Adrenal gland (tissue), 5 donors: ENCODE results near the gene CNTN2.

ENCODE experiments used
- CTCF ChIP-seq, 6 experiments: fragments of 450-650 bp in 4 of 6; fragments of 200-600 bp in 2 of 6; sonication (generic) in 1 of 6; IDR thresholded peaks; 1 replicate in 5 of 6; 2 replicates in 1 of 6; pipeline versions ENCODE4 v1.5.1 to v1.8.0; 2016 to 2021; ENCODE audit warnings: antibody characterized with exemption in 6 of 6, mild to moderate bottlenecking in 2 of 6, moderate library complexity in 1 of 6
- POLR2A ChIP-seq, 2 donors: fragments of 450-650 bp; IDR thresholded peaks; one replicate each; pipeline ENCODE4 v1.6.1; 2017; ENCODE audit warnings: antibody characterized with exemption in 2 of 2, mild to moderate bottlenecking in 2 of 2, moderate library complexity in 1 of 2
- donor health status: DM: no; HTN: no; CAD: no.

DNA sequence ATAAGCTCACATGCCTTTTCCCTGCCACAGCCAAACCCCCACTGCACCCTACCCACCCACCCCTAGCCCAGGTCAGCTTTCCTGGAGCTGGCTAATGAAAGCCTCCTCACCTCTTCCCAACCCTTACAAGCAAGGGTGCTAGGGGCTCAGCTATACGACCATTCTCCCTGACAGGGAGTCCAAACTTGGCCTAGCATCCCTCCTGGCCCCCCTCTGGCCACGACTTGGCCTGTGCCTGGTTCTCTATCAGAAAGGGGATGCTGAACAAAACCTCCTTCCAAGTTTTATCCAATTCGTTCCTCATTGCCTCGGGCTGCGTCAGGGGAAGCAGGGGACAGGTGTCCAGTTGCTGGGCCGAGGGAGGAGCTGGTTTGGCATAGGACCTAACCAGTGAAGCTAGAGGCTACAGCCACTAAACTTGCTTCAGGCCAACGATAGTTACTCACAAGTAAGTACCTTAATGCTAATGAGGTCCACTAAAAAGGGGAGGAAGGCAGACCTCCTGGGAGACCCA, 32.7 kb downstream of the CNTN2 start:
- TF ChIP-seq CTCF (IDR thresholded peaks at IDR 0.05) (no peak), POLR2A (IDR thresholded peaks at IDR 0.05) (no peak)
